Neuron (in vitro differentiated cells): ENCODE results near the gene TGFB2.

ENCODE experiments used
- H2AFZ ChIP-seq: one replicate; pipeline ENCODE4 v1.6.1; 2013; ENCODE audit warnings: low read depth, mild to moderate bottlenecking, inconsistent platforms, low read length, moderate library complexity
- H3K27me3 ChIP-seq: one replicate; pipeline ENCODE4 v1.6.1; 2013; ENCODE audit warnings: low read length; ENCODE audit not compliant: insufficient read depth
- H3K36me3 ChIP-seq: one replicate; pipeline ENCODE4 v1.6.1; 2013; ENCODE audit warnings: low read length; ENCODE audit not compliant: insufficient read depth
- H3K4me1 ChIP-seq: one replicate; pipeline ENCODE4 v1.6.1; 2013; ENCODE audit warnings: low read length; ENCODE audit not compliant: insufficient read depth
- H3K4me3 ChIP-seq: 2 replicates; pipeline ENCODE4 v1.5.1; 2013; ENCODE audit warnings: mild to moderate bottlenecking, low read length, moderate library complexity
- H3K9me3 ChIP-seq: one replicate; pipeline ENCODE4 v1.6.1; 2013; ENCODE audit warnings: low read length

Gene TGFB2

DNA sequence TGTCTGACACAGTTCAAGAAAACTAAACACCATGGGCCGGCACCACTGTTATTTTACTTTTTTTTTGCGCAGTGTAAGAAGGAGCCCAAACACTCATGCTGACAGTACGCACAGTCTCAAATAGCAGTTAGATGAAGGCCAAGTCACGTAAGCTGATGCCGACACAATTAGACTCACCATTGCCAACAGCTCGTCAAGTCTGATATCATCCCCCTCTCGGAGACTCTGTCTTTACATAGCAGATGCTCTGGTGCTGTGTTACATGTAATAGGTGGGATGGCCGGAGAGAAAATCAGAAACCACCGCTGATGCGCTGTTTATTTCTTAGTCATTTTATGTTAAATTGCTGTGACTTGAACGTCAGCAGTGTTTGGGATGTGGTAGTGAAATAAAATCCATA is 49.3 kb downstream of the TGFB2 start:
- Histone ChIP-seq H2AFZ (no peak overlapping the region), H3K4me1 (no peaks in the 10 kb centered on the region), H3K4me3 (no peak overlapping the region), H3K9me3 (no peaks in the 10 kb centered on the region), H3K36me3 (no peaks in the 10 kb centered on the region), H3K27me3 (no peaks in the 10 kb centered on the region)

DNA sequence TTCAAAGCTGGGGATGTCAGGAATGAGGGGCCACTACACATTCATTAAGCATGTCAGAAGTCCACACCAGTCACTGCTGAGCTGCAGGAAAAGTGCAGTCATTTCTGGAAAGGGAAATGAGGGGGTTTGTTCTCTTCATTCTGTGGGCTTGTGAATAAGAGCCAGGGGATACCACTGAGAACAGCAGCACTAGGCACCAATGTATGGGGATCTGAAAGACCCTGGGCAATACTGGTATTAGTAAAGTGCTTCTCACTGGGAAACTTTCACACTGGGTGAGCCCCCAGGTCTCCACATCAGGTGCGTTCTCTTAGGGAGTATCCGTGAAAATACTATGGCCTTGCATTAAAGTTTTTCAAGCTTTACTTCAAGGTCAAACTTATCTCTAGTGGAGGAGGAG is 49.9 kb downstream of the TGFB2 start:
- Histone ChIP-seq H3K4me1 (no peaks in the 10 kb centered on the region), H3K27me3 (no peaks in the 10 kb centered on the region), H3K4me3 (no peak overlapping the region), H2AFZ (no peak overlapping the region), H3K9me3 (no peaks in the 10 kb centered on the region), H3K36me3 (no peaks in the 10 kb centered on the region)

DNA sequence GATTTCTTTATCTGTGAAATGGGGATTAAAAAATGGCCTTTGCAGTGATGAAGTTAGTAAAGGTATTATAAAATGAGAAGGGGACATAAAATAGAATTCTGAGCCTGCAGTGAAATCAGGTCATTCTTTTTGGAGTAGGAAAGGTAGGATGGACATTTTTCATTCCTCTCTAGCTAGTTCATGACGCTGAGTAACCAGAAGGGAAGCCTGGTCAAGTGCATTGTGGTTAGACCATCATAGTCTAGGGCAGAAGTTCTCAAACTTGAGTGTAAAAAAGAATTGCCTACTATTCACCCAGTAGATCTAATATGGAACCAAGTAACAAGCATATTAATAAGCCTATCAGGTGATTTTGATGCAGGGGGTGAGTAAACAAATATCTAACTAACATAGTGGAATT is 50.8 kb downstream of the TGFB2 start:
- Histone ChIP-seq H3K27me3 (no peaks in the 10 kb centered on the region), H3K4me3 (no peak overlapping the region), H3K9me3 (no peaks in the 10 kb centered on the region), H3K4me1 (no peaks in the 10 kb centered on the region), H3K36me3 (no peaks in the 10 kb centered on the region), H2AFZ (no peak overlapping the region)

DNA sequence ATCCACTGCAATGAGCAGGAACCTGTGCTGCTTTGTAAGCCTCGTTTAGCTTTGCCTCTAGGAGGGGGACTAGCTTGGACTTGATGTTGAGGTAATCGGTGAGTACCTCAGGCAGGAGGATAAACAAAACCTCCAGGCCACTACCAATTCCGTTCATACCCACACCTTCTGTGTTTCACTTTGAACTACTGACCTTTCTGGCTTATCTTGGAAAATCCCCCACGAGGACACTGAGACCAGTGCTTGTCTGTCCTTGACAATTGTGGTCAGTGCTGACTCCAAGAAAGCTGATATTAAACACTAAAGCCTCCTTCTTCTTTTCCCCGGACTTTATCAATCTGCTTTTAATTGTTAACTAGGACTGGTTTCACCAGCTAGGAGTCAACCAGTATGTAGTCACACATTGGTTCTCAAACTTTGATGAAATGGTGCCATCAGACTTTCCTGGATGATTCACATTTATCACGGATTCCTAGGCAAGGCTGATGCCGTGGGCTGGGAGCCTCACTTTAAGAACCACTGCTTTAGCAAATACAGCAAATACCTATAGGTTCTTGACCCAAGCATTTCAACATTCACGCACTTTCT is 52.7 kb downstream of the TGFB2 start:
- H3K4me3 ChIP-seq: no peak overlapping the region

GRCh38 chr1:218400624-218401023 is 55.5 kb downstream of the TGFB2 start:
- Histone ChIP-seq H3K4me1 (no peaks in the 10 kb centered on the region), H3K27me3 (no peaks in the 10 kb centered on the region), H3K4me3 (no peak overlapping the region), H3K9me3 (peaks cover 9% of the 10 kb centered on the region), H2AFZ (no peak overlapping the region), H3K36me3 (peaks cover 5% of the 10 kb centered on the region)

More for the DNA sequence above, 52.7 kb downstream of the TGFB2 start:
- H3K36me3 ChIP-seq: no peaks in the 10 kb centered on the region
- H3K9me3 ChIP-seq: peaks cover 9% of the 10 kb centered on the region
- H2AFZ ChIP-seq: no peak overlapping the region
- H3K27me3 ChIP-seq: no peaks in the 10 kb centered on the region
- H3K4me1 ChIP-seq: no peaks in the 10 kb centered on the region

DNA sequence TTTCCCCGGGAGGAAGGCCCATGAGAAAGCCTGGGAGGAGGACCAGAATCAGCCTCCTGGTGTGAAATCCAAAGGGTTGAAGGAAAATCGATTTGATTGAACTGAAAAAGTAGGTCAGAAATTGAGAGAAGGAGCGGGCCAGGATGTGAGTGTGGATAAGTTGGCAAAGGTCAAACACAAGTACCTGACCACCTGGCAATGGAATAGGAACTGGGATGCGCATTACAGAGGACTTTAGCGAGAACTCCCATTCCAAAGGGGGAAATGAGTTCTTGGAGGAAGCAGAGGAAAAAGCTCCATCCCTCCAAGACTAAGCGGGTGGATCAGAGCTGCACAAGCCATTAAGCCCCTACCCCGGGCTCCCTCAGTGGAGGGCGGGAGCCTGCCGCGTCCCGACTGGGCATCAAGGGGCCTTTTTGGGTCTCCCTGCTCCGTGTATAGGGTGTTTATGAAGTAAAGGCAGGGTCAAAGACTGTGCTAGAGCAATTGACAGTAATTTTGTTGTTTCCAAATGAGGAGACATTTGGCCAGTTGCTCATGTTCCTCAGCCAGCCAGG is 56.4 kb downstream of the TGFB2 start:
- Histone ChIP-seq H3K27me3 (no peaks in the 10 kb centered on the region), H3K36me3 (peaks cover 13% of the 10 kb centered on the region), H3K4me1 (no peaks in the 10 kb centered on the region), H3K4me3 (no peak overlapping the region), H2AFZ (no peak overlapping the region), H3K9me3 (peaks cover 11% of the 10 kb centered on the region)

GRCh38 chr1:218401998-218402785 is 57.1 kb downstream of the TGFB2 start:
- H3K27me3 ChIP-seq: no peaks in the 10 kb centered on the region
- H3K36me3 ChIP-seq: peaks cover 17% of the 10 kb centered on the region
- H3K4me3 ChIP-seq: no peak overlapping the region
- peaks cover 12% of the 10 kb centered on the region for H3K9me3 ChIP-seq
- no peak overlapping the region for H2AFZ ChIP-seq
- H3K4me1 ChIP-seq: no peaks in the 10 kb centered on the region

GRCh38 chr1:218402786-218403120 is 57.6 kb downstream of the TGFB2 start:
- H3K9me3 ChIP-seq: peaks cover 12% of the 10 kb centered on the region
- peaks cover 19% of the 10 kb centered on the region for H3K36me3 ChIP-seq
- no peaks in the 10 kb centered on the region for H3K4me1 ChIP-seq
- no peak overlapping the region for H3K4me3 ChIP-seq
- no peak overlapping the region for H2AFZ ChIP-seq
- H3K27me3 ChIP-seq: no peaks in the 10 kb centered on the region

DNA sequence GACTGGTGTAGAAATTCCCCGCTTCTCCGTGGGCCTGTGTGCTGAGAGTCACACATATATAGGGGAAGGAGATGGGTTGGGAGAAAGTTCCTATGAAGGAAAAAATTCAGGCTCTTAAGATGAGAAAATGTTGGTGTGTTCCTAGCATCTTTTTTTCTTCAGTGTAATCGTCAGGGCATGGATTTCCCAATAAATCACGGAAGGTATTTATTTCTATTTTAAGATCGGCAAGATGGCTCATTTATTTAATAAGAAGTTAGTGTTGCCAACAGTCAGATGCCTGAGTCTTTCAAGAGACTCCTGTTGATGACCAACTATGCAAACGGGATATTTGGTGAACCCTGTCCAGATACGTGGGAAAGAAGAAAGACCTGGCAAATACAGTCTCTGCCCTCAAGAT is 58.2 kb downstream of the TGFB2 start:
- H3K27me3 ChIP-seq: no peaks in the 10 kb centered on the region
- H3K9me3 ChIP-seq: peaks cover 12% of the 10 kb centered on the region
- peaks cover 24% of the 10 kb centered on the region for H3K36me3 ChIP-seq
- H3K4me1 ChIP-seq: no peaks in the 10 kb centered on the region
- H2AFZ ChIP-seq: no peak overlapping the region
- H3K4me3 ChIP-seq: no peak overlapping the region

DNA sequence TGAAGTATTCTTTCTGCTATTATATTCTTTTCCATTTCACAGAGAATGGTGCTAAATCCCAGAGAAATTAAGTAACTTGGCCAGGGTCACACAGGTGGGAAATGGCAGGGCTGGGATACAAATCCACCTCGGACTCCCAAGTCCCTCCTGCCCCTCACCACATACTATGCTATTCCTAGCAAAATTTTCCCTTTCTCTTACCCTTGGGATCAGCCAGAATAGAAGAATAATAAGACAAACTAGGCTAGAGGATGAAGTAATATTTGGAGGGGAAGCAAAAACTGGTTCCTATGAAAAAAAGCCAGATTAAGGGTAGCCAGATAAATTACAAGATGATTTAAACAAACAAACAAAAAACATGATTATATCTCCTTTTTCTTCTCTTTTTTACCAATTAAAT is 62.5 kb downstream of the TGFB2 start:
- Histone ChIP-seq H3K36me3 (peaks cover 34% of the 10 kb centered on the region), H3K4me1 (no peaks in the 10 kb centered on the region), H2AFZ (no peak overlapping the region), H3K9me3 (peaks cover 4% of the 10 kb centered on the region), H3K4me3 (no peak overlapping the region), H3K27me3 (no peaks in the 10 kb centered on the region)

- Histone ChIP-seq H2AFZ (no peak overlapping the region), H3K4me3 (no peak overlapping the region), H3K4me1 (no peaks in the 10 kb centered on the region), H3K27me3 (no peaks in the 10 kb centered on the region), H3K9me3 (peaks cover 3% of the 10 kb centered on the region), H3K36me3 (peaks cover 34% of the 10 kb centered on the region)
Measured at GRCh38 chr1:218408135-218408534, 63.0 kb downstream of the TGFB2 start.

- no peak overlapping the region for H2AFZ ChIP-seq
- peaks cover 34% of the 10 kb centered on the region for H3K36me3 ChIP-seq
- H3K27me3 ChIP-seq: no peaks in the 10 kb centered on the region
- H3K4me1 ChIP-seq: no peaks in the 10 kb centered on the region
- no peak overlapping the region for H3K4me3 ChIP-seq
- peaks cover 3% of the 10 kb centered on the region for H3K9me3 ChIP-seq
Measured at GRCh38 chr1:218408942-218409341, 63.8 kb downstream of the TGFB2 start.

GRCh38 chr1:218409946-218410510 is 64.9 kb downstream of the TGFB2 start:
- H3K4me3 ChIP-seq: no peak overlapping the region
- H3K36me3 ChIP-seq: peaks cover 33% of the 10 kb centered on the region
- no peak overlapping the region for H2AFZ ChIP-seq
- no peaks in the 10 kb centered on the region for H3K4me1 ChIP-seq
- no peaks in the 10 kb centered on the region for H3K27me3 ChIP-seq
- H3K9me3 ChIP-seq: peaks cover 3% of the 10 kb centered on the region
